GM21737 (cell line): ENCODE data around the gene NHLH2.

Source experiments
- ATAC-seq: cut with Tn5 transposase; IDR thresholded peaks from one replicate; pipeline ENCODE4 v1.9.1; 2021; ENCODE audit warnings: mild to moderate bottlenecking, moderate library complexity; ENCODE audit not compliant: unreplicated experiment

NHLH2 gene

DNA sequence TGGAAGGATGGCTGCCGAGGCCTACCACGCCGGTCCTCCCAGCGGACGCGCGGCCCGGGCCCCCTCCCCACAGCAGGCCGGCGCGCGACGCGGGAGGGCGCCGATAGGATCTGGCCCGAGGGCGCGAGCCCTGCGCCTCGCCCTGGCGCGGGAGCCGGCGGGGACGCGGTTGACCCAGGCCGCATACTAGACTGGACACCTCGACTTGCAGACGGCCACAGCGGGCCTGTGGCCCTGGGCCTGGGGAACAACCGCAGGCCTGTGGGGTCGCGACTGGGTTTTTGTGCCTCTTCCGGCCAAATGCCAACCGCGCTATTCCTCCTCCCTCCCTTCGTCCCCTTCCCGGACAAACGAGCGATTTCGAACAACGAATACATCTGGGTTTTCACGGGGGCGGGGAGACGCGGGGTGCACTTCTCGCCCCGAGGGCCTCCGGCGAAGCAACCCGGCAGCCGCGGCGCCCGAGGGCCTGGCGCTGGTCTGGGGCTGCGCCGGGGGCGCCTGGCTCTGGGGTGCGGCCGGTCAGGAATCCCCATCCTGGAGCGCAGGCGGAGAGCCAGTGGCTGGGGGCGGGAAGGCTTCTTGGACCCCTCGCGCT lies 2.4 kb downstream of the NHLH2 start:
- no peak for ATAC-seq

DNA sequence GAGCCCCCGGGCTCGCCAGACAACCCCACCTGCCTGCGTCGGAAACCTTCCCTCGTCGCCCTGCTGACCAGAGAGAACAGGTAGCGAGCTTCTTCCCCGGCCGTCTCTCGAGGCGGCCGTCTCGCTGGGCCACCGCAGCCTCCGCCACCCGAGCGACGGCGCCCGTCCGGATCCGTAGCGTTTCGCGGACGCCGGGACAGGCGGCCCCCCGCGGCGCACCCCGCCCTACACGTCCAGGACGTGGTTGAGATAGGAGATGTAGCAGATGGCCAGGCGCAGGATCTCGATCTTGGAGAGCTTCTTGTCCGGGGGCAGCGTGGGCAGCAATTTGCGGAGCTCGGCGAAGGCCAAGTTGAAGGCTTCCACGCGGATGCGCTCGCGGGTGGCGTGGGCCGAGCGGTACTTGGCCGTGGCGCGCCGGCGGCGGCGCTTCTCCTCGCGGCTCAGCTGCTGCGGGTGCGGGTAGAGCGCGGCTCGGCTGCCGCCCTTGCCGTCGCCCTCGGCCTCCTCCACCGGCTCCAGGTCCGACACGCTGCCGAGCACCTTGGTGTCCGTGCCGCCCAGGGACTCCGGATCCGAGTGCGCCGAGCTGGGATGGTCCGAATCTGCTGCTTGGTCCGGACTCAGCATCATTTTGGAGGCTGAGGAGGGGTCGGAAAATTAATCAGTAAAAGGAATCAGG lies 3.0 kb downstream of the NHLH2 start:
- no peak for ATAC-seq

DNA sequence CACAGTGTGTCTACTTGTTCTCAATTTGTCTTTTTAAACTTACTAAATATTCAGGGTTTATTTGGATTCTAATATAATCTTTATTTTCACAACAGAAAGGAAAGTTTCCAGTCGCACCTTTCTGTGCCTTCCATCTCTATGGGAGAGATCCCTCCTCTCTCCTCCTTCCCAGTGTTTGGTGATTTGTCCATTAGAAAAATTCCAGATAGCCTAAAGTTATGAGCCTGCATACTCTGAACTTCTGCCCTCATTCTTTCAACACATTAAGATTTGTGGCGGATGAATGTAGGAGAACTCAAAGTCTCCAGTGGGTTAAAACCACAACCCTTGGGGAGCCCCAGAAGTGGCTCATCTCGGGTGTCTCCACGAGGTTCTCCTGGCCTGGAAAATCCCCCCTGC lies 3.6 kb downstream of the NHLH2 start:
- ATAC-seq = no peak

- no peak for ATAC-seq
Observed at GRCh38 chr1:115833856-115834255, 7.1 kb downstream of the NHLH2 start.

DNA sequence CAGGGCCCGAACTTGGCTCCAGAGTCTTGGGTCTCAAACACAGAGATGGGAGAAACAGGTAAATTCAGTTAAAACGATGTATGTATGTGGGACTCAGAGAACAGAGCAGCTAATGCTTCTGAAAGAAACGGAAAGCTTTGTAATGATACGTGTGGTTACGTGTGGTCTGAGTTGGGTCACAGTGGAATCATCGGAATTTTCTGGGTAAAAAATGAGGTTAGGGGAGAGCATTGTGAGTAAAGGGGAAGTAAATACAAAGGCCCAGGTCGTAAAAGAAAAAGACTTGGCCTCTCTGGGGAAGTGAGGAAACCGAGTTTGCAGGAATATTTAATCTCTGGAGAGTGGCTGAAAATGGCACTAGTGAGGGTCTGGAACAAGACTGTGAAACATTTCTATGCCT lies 8.3 kb downstream of the NHLH2 start:
- ATAC-seq = no peak

DNA sequence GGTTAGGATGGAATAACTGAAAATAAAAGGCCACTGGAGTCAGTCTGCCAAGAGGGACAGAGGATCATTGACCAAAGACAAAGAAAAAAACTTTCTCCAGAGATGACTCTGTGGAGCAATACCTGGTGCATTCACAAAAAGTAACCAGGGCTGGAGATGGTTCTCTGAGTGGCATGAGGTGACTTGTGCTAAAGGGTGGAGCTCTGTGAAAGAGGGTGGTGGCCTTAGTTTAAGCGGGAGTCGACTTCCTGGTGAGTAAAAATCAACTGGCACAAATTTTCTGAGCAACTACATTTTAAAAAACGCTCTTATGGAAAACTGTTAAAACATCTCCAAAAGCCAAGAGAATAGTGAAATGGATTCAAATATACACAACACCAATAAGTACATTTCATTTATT lies 10.0 kb downstream of the NHLH2 start:
- ATAC-seq = no peak

- no peak for ATAC-seq
Observed at GRCh38 chr1:115829947-115830346, 11.0 kb downstream of the NHLH2 start.

DNA sequence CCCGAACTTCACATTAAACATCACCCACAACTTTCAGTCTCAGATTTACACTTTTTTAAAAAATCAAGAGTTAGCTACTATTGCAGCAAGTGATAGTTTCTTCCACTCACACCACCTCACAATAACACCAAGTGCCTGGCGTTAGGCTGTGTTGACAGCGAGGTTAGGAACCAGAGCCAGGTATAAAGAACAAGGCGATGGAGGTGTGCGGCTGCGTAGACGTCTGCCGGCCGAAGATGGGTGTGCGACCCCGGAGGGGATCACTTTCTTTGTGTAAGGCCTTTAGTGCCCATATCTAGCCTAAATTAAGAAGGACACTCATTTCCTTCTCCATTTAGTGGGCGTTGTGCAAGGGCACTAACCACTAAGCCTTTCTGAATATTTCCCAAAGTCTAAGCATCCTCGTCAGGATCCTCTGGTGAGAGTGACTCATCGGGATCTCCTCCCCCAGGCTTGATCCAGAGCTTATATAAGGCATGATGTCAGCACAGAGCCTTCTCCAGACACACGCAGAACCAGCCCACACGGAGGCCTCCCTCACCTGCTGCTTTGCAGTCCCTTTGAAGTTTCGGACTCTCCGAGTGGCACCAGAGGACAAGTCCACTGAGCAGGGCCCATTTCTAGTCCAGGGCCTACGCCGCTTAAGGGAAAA lies 11.8 kb downstream of the NHLH2 start:
- ATAC-seq = no peak

- no peak for ATAC-seq
Observed at GRCh38 chr1:115828101-115829022, 12.6 kb downstream of the NHLH2 start.

- no peak for ATAC-seq
Observed at GRCh38 chr1:115827452-115828044, 13.4 kb downstream of the NHLH2 start.

DNA sequence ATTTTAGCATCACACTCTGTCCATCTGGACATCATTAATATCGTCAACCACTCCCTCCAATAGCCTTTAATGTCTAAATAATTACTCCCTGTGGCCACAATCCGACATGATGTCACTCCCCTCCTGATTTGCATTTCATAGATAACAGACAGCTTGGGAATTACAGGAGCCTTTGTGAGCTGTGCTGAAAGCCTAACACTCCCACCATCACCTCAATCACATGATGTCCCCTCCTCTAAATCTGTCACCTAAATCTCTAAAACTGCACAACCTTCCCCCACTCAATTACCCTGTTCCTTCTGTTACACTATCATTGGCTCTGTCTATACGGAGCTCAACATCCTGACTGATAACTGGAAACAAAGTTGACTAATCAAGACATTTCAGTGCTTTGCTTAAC lies 14.3 kb downstream of the NHLH2 start:
- ATAC-seq = no peak

DNA sequence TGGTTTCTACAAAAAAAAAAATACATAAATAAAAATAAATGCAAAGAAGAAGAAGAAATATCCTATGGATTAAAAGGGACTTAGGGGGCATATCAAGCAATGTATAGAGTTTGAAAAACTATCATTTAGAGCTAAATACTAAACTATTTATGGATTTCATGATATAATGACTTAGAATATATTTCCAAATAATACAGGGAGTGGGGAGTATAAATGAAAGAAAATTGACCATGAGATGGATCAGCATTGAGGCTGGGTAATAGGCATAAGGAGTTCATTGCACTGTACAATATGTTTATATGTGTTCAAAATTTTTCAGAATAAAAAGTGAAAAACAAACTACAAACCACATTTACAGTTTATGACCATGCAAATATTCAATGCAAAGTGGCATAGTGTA lies 18.8 kb downstream of the NHLH2 start:
- ATAC-seq = no peak

- no peak for ATAC-seq
Observed at GRCh38 chr1:115815694-115816093, 25.2 kb downstream of the NHLH2 start.

DNA sequence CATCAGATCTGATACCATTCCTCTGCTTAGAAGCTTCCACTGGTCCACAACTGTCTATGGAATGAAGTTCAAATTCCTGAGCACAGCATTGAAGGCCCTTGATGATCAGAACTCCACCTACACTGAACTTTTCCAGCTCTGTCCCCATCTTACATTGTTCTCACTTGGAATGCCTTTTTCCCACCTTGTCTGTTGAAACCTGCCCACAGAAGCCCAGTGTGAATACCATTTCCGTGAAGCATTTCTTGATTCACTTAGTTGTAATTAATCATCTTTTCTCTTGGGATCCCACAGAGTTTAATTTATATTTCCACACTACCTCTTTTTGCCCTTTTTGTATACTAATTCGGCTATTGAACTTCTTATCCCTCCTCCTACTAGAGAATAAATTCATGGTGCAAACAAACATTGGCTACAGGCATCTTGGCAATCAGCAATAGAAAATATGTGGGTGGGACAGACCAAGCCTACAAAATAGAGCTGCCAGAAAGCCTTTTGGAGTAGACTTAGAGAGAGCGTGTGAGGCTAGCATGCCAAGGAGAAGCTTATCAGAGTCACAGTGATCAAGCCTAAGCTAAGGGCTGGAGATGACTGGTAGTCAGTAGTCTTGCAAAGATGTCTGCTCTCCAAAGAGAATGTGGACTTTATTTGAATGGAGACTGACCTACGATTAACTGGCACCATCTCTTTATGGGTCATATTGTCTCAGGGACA lies 26.1 kb downstream of the NHLH2 start:
- ATAC-seq = no peak

GRCh38 chr1:115813727-115814126 lies 27.2 kb downstream of the NHLH2 start:
- ATAC-seq = no peak

GRCh38 chr1:115811140-115811828 lies 29.6 kb downstream of the NHLH2 start:
- ATAC-seq = no peak

DNA sequence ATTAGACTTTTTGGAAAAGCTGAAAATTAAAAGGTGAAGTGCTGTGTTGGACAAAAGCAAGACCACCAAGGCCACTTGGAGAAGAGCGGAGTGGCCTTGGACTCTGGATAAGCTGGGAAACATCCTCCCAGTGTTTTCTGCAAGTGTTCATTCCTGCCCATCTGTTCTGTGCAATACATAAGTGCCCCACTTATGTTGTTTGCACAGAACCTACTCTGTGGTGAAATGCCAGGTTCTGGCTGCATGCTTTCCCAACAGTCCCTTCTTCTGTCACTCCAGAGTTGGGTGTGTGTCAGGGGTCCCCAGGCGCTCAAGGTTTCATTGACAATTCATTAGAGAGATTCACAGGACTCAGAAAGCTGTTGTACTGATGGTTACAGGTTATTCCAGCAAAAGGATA lies 30.3 kb downstream of the NHLH2 start:
- no peak for ATAC-seq

DNA sequence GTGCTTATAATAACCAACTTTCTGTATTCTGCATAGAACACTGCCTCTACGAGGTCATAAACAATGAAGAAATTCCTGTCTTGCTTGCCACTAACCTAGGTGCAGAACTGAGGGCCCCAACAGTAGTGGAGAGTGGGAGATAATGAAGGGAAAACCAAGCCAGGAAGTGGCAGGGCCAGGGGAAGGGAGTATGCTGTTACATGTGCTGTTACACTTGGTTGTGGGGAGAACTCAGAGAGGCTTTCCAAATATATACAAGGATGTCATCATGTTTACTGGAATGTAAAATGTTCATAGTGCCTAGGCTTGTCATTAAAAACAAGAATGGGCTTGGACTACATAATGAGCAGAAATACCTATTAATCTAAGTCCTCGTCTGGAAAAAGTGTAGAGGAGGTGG lies 31.1 kb downstream of the NHLH2 start:
- no peak for ATAC-seq

GRCh38 chr1:115809076-115809475 lies 31.9 kb downstream of the NHLH2 start:
- ATAC-seq = no peak

- no peak for ATAC-seq
Observed at GRCh38 chr1:115807723-115808122, 33.2 kb downstream of the NHLH2 start.
